ENCODE measurements around the gene HDAC11.
"Not testable (repeated sequence)": the region's sequence is repeated elsewhere in the genome, so short reads cannot be mapped to it uniquely, and the experiment has no call there.

HDAC11 gene

DNA sequence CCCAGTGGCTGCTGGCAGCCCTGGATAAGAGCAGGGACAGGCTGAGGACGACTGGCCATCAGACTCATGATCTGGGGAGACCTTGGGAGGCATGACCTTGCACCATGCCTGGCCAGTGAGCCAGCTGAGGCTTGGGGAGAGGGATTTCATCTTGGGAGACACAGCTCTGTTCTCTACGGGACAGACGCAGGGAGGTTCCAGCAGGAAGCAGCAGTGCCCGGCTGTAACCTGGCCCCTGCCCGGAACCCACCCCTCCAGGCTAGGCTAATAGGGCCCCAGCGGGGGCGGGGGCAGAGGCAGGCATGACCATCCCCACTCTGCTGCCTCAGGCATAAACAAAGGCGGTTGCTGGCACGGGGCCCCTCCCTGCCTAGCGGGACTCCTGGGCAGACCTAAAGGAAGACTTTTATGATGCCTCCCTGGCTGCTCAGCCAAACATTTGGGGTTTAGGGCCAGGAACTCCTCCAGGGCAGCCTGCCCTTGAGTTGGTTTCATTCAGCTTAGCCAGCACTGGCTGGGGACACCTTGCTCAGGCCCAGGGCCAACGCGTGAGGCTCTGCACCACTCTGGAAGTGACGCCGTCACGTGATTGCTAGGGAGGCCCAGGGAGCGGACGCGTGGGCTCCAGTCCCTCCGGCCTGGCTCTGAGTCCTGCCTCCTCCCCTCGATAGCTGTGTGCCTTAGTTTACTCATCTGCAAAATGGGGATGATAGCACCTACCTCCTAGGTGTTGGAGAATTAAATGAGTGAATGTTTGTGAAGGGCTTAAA lies 27.6 kb downstream of the HDAC11 start:
- no peak for DNase-seq (ENCODE audit: low spot score)

DNA sequence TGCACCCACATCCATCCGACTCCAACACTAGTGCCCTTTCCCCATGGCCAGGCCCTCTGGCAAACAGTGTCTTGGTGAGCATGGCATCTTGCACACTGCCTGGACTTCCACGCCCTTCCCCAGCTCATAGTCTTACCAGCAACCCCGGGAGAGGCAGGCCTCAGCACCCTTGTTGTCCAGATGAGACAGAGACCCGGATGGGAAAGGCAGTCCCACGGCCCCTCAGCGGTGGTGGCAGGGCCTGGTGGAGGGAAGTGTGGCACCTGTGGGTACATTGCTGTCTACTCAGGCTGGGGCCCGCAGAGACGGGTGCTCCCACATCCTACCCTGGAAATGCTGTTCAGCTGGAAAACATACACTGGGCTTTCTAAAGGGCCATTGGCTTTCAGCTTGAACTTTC lies 28.4 kb downstream of the HDAC11 start:
- DNase-seq (ENCODE audit: low spot score), result no peak

DNA sequence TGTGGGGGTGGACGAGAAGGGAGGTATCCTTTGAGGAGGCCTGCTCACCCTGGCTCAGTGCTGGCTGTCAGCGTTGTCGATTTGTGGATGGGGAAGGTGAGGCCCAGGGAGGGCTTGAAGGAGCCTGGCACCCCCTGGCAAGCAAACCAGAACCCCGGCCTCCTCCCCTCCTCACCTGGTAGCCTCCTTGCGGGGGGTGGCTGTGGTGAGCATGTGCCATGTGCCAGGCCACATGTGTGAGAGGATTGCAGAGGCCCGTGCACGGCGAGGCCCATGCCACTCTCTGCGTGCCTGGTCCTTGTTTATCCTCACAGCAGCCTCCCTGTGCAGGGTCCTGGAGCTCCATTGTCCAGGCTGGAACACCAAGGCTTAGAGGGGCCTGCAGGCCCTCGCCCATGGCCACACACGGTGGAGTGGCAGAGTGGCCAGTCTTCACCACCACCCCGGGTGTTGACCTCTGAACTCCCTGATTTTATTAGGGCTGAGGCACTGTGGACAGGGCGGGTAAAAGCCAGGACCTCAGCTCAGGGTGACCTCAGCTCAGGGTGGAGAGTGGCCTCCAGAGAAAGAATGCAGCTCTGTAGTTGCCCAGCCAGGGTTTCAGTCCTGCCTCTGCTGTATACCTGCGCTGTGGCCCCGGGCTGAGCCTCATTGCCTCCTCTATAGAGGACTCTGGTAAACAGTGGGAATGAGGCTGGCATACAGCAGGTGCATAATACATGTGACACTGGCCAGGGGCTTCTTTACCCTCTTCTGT lies 29.1 kb downstream of the HDAC11 start:
- DNase-seq (ENCODE audit: low spot score), result no peak

DNA sequence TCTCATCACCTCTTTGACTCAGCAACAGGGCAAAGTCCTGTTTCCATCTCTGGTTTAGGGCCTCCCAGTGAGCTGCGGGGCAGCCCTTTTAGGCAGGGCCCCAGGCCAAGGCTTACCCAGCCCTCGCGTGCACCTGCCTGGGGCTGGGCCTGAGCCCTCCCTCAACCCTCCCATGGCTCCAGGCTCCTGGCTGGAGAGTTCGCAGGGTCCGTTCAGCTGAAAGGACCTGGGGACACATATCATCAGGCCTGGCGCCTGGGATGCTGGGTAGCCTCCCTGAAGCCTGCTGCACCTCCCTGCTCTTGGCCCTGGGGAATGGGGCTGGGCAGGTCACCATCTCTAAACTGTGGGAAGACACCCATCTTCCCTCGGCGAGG lies 29.7 kb downstream of the HDAC11 start:
- DNase-seq (ENCODE audit: low spot score), result no peak

DNA sequence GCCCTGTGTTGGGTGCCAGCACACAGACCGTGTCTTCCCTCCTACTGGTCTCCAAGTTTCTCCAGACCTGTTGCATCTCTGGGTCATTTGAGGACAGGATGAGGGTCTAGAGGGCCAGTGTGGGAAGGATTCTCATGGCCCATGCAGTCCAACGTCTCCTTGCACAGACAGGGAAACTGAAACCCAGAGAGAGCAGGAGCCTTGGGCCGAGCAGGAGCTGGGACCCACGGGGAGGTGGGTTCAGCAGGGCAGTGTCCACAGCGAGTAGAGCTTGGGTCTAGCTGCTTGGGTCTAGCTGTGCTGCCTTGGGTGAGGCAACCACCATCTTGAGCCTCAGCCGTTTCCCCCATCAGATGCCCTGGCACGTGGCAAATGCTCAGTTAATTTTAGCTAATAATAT lies 32.3 kb downstream of the HDAC11 start:
- no peak for DNase-seq (ENCODE audit: low spot score)

DNA sequence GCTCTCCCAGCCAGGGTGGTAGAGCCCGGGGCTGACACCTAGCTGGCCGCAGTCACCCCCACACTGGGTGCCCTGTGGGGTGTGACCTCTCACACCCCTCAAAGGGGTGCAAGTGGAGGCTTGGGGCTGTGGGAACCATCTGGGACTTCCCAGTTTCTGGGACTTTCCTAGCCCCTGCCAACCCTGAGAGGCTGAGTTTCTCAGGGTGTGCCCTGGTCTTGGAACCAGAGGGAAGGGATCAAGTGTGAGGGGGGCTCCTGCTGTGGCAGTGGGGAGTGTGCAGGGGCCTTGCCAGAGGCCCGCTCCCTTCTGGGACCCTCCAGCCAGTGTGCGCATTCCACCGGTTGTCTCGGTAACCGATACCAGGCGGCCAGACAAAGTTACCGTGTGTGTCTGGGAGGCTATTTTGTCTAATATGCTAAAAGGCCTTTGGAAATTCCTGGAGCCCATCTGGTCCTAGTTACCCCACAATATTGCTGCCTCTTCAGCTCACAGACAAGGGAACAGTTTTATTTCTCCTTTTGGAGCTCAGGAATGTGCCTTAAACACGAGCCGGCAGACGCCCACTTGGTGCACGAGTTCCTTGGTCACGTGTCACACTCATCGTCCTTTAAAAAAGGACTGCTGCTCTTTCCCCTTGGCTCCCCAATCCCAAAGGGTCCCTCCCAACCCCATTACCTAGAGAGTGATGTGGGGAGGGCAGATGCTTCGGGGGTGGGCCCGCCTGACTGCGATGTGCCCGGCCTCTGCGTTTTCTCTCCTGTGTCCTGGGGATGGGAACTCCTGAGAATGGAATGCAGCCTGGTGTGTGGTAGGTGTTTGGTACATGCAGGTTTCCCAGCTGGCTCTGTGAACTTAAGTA lies 33.2 kb downstream of the HDAC11 start:
- no peak for DNase-seq (ENCODE audit: low spot score)

DNA sequence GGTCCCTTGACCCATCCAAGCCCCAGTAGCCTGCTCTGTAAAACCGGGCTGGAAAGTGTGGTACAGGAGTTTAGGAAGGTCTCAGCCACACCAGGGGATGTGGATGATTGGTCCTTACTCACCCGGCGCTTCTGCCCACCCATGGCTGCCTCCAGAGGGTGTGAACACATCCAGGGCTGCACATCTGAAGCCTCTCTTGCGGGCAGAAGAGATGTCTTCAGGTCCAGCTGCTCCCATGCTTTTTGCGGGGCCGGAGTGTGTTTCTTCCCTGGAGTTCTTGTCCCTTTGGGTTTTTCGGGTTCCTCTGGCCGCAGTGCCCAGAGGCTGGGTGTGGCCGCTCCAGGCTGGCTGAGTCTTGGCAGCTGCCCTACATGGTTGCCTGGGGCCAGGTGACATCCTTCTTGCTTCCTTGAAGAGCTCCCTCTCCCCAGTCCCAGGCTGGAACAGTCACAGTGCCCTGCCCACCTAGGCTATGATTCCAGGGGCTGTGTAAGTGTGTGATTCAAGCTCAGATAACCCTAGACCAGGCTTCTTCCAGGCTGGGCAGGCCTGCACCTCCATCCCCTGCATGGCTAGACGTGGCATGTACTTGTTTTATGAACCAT lies 33.9 kb downstream of the HDAC11 start:
- DNase-seq (ENCODE audit: low spot score), result no peak

DNA sequence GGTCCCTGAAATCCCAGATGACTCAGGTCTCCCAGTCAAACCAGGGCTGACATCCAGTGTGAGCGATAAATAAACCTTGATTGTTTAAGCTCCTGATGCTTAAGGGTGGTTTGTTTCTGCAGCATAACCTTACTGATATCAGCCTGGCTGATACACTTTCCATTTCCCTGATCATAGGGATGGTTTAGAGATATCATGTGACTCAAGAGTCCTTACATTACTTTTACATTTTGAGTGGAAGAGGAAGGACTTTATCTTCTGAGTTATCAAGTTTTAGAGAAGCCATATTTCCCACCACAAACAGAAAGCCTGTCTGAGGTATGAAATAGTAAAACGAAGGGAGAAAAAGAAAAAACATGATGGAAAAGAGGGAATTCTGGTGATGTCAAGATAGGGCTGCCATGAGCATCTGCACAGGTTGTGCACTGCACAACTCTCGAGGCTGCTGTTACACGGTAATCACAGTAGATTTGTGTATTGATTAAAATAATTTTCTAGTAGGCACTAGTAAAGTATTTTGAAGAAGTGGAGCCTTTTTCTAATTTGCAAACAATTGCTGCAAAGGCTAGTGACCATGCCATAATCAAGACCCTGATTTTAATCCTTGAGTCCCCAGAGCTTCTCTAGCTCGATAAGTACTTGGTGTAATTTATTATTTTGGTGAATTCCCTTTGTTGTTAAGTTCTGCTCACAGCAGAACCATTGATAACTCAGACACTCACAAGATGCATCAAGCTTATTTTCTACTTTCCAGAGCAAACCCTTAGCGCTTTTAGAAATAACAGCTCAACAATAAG lies 34.7 kb downstream of the HDAC11 start:
- no peak for DNase-seq (ENCODE audit: low spot score)

DNA sequence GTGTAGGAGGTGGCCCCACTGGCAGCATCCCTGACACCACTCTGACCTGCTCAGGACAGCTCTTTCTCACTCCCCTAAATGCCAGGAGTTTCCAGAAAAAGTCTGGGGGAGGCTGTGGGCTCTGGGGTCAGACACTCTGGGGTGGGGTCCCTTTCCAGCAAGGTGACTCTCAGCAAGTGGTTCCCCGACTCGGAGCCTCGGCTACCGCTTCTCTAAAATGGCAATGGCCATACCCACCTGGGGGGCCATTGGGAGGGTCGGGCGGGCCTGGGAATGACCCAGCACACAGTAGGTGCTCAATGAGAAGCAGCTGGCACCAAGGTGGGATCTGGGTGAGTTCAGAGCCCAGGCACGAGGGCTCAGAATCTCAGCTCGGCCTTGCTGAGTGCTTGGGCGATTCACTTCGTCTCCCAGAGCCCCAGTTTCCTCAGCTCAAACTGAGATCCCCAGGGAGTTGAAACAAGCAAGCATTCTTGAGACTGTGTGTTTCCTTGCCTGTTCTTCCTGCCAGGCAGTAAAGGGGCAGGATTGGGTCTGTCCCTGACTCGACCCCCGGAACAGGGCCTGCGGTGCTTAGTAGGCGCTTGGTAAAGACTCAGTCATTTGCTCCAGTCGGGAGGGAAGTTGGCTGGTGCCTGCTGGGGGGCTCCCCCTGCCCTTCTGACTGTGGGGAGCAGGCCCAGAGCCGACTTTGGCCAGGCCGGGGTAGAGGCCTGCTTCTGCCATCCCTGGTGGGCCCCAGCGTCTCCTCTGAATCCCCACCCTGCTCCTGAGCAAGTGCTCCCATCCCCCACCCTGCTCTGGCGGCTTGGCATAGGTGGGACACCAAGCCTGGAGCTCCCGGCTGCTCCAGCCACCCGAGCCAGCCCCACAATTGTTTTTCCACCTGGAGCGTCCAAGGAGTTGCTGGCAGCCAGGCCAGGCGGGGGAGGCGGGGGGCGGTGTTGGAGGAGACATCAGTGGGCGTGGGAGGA lies 36.0 kb downstream of the HDAC11 start:
- DNase-seq (ENCODE audit: low spot score), result no peak

DNA sequence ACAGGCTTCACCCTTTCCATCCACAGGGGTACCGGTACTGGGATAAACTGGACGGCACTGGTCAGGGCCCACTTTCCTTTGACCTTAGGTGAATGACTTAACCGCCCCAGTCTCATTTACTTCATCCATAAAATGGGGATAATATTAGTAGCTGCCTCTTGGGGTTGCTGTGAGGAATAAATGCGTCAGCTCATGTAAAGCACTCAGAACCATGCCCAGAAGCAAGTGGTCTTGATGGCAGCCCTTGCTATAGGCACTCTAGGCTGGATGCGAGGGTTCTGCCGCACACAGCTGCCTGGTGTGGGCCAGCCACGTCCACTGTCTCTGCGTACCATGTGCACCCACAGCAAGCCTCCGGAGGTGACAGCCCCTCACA lies 36.6 kb downstream of the HDAC11 start:
- no peak for DNase-seq (ENCODE audit: low spot score)

DNA sequence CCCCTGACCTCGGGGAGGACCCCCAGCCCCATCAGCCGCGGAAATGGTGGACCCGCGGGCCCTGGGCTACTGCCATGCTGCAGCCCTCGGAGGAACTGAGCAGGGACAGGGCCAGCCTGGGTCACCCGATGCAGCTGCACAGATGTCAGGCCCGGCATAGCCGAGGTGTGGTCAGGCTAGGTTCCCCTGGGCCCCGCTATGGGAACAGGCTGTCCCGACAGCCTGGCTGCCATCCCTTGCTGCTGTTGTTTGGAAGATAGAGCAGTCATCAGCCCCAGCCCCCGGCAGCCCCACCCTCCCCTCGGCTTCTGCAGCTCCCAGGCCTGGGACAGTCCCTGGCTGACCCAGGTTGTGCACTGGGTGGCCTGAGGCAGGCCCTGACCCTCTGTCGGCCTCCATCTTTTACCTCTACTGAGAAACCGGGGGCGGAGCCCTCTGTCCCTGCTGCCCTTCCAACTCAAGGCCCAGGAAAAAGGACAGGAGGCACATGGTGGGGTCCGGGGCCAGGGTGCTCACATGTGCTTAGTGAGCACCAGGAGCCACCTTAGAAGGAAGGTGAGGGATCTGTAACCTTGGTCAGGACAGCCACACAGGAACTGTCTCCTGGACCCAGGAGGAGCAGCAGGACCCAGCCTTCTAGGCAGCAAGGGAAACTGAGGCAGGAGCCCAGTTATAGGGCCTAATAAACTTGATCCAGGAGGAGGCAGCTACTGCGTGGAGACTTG lies 37.3 kb downstream of the HDAC11 start:
- DNase-seq (ENCODE audit: low spot score), result no peak

DNA sequence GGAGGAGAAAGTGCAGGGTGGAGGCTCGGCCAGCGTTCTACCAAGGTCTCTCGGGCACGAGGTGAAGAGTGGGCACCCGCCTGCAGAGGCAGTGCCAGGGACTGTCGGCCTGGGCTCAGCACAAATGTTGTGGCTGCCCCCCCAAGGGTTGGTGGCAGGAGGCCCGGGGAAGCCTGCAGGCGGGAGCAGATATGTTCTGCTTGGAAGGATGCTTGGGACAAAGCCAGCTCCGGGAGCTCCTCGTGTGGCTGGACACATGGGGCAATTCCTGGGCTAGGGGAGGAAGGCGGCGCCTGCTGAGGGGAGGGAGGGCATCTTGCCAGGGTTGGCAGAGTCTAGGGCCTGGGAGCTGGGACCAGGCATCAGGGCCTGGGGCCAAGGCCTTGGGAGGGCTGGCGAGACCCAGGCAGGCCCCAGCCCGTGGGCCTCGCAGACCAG lies 38.4 kb downstream of the HDAC11 start:
- DNase-seq (ENCODE audit: low spot score), result no peak

DNA sequence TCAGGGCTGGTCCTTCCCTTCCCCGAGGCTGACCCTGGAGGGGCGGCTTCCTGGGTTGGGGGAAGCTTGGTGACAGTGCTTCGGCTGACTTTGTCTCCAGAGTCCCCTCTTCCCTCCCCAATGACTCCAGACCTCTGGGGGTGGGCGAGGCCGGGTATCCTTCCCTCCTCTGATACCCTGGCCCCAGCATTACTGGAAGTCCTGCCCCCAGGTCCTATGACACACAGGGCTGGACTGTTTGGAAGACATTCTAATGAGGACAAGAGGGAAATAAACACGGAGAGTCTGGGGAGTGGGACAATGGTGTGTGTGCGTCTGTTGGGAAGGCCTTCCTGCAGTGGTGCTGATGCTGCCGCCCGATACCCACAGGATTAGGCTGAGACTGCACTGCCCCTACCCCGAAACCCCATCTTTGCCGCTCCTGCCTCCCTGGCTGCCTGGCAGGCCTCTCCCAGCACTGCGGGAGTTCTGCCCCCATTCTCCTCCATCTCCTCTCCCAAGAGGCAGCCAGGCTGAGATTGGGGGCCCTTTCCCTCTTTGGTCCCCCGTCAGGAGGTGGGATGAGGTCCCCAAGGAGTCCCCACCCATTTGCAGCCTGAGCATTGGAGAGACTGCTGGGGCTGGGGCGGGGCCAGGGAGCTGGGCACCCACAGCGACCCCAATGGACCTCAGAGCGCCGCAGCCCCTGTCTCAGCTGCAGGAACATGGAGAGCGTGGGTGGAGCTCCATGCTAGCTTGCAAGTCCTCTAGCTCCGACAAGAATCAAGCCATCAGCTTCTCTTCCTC lies 39.1 kb downstream of the HDAC11 start:
- DNase-seq (ENCODE audit: low spot score), result no peak

DNA sequence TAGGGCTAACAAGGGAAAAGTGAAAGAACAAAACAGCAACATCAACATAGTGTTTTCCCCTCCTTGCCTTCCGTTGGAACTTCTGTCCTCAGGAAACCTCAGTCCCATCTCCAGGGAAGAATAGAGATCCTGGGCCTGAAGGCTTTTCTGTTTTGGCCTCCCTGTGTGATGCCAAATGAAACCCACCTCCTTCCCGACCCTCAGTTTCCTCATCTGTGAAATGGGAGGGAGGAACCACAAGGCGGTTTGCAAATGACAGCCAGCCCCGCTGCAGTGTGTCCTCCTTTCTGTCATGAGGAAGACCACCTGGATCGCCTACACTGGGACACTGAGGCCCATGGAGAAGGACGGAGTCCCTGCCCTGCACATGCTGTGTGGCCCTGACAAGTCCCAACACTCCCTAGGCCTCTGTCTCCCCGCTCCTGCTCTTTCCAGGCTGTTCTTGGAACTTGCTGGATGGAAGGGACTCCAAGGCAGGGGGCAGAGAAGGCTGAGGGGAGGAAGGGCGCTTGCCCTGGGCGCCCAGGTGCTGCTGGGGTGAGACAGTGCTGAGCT lies 40.3 kb downstream of the HDAC11 start:
- DNase-seq (ENCODE audit: low spot score), result no peak

DNA sequence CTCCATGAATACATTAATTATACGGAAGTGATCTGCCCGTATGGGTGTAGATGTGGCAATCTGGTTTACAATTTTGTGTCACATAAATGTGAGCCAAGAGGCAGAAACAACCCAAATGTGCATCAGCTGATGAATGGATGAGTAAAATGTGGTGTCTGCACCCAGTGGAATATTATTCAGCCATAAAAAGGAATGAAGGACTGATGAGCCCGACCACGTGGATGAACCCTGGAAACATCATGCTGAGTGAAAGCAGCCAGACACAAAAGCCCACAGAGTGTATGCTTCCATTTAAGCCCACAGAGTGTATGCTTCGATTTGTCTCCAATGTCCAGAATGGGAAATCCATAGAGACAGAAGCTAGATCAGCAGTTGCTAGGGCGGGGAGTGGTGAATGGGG lies 41.2 kb downstream of the HDAC11 start:
- DNase-seq (ENCODE audit: low spot score), result no peak

DNA sequence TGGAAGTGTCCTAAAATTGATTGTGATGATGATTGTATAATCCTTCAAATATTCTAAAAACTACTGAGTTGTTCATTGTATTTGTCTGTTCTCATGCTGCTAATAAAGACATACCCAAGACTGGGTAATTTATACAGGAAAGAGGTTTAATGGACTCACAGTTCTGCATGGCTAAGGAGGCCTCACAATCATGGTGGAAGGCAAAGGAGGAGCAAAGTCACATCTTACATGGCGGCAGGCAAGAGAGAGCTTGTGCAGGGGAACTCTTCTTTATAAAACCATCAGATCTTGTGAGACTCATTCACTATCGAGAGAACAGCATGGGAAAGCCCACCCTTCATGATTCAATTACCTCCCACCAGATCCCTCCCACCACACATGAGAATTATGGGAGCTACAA lies 41.6 kb downstream of the HDAC11 start:
- not testable (repeated sequence) for DNase-seq (ENCODE audit: low spot score)

DNA sequence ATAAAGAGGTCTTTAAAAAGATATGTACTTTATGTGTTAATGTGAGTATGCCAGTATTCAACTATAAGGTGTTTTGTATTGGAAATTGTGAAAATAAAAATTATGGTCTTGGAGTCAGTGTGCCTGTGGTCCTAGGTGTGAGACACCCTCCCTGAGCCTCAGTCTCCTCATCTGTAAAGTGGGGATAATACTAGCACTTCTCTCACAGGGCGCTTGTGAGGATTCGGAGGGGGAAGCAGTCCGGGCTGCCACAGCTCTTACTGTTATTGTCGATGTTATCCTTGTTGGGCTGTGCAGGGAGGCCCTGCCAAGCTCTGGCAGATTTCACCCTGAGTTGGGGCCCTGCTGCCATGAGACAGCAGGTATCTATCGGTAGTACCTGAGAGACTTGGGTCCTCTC lies 42.1 kb downstream of the HDAC11 start:
- no peak for DNase-seq (ENCODE audit: low spot score)

DNA sequence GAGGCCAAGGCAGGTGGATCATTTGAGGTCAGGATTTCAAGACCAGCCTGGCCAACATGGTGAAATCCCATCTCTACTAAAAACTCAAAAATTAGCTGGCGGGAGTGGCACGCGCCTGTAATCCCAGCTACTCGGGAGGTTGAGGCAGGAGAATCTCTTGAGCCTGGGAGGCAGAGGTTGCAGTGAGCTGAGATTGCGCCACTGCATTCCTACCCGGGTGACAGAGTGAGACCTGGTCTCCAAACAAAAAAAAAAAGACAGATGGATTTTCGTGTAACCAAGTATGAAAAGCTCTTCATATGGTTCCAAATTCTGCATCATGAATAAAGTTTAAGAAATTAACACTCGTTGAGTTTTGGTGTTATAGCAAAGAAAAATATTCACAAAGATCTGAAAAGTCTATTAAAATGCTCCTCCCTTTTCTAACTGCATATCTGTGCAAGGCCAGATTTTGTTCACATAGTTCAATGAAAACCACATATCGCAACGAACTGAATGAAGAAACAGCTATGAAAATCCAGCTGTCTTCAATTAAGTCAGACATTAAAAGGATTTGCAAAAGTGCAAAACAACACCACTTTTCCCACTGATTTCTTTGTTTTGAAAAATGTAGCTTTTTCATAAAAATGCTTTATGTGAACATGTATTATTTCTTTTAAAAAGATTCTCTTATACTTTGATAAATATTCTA lies 45.0 kb downstream of the HDAC11 start:
- no peak for DNase-seq (ENCODE audit: low spot score)
